Measurements from ENCODE around the gene GON4L. TPM values are rescaled to one million over a fixed set of nuclear protein-coding genes. Genes with fewer than 3 reads are reported as not detected.
"Not testable (repeated sequence)": the region's sequence is repeated elsewhere in the genome, so short reads cannot be mapped to it uniquely, and the experiment has no call there.

Gene GON4L
- total RNA-seq, 1 donor from 2014 or later, result 46.5 TPM

GRCh38 chr1:155760751-155761475 is 96.1 kb downstream of the GON4L start:
- H3K36me3 Mint-ChIP-seq (ENCODE audit: low read depth), result peaks cover 42% of the 10 kb centered on the region
- H3K9me3 Mint-ChIP-seq (ENCODE audit: low read depth), result no peaks in the 10 kb centered on the region
- peaks cover 3% of the 10 kb centered on the region for H3K4me1 Mint-ChIP-seq (ENCODE audit: low read depth)

GRCh38 chr1:155759966-155760630 is 96.9 kb downstream of the GON4L start:
- H3K4me1 Mint-ChIP-seq (ENCODE audit: low read depth), result peaks cover 3% of the 10 kb centered on the region
- H3K36me3 Mint-ChIP-seq (ENCODE audit: low read depth), result peaks cover 41% of the 10 kb centered on the region
- no peak for TF ChIP-seq CTCF (IDR thresholded peaks at IDR 0.05)
- no peaks in the 10 kb centered on the region for H3K9me3 Mint-ChIP-seq (ENCODE audit: low read depth)
- H3K27ac Mint-ChIP-seq (ENCODE audit: unreplicated experiment), result no peak overlapping the region
- H3K4me3 Mint-ChIP-seq (ENCODE audit: unreplicated experiment), result no peak overlapping the region
- H3K27me3 Mint-ChIP-seq (ENCODE audit: low read depth), result no peaks in the 10 kb centered on the region
- DNase-seq (ENCODE audit: low spot score), result no peak

More at GRCh38 chr1:155760751-155761475, 96.1 kb downstream of the GON4L start:
- H3K27me3 Mint-ChIP-seq (ENCODE audit: low read depth), result no peaks in the 10 kb centered on the region
- TF ChIP-seq CTCF (IDR thresholded peaks at IDR 0.05), result no peak
- no peak overlapping the region for H3K27ac Mint-ChIP-seq (ENCODE audit: unreplicated experiment)
- H3K4me3 Mint-ChIP-seq (ENCODE audit: unreplicated experiment), result no peak overlapping the region
- no peak for DNase-seq (ENCODE audit: low spot score)

- not testable (repeated sequence) for H3K27me3 Mint-ChIP-seq (ENCODE audit: low read depth); H3K4me1 Mint-ChIP-seq (ENCODE audit: low read depth); DNase-seq (ENCODE audit: low spot score); H3K27ac Mint-ChIP-seq (ENCODE audit: unreplicated experiment); H3K9me3 Mint-ChIP-seq (ENCODE audit: low read depth); H3K4me3 Mint-ChIP-seq (ENCODE audit: unreplicated experiment)
- peaks cover 36% of the 10 kb centered on the region for H3K36me3 Mint-ChIP-seq (ENCODE audit: low read depth)
Measured at GRCh38 chr1:155759017-155759416, 98.0 kb downstream of the GON4L start.

GRCh38 chr1:155748141-155748540 is 108.9 kb downstream of the GON4L start:
- peak overlapping the region; percentile 18 for H3K27ac Mint-ChIP-seq (ENCODE audit: unreplicated experiment)
- not testable (repeated sequence) for H3K4me3 Mint-ChIP-seq (ENCODE audit: unreplicated experiment); H3K4me1 Mint-ChIP-seq (ENCODE audit: low read depth); H3K9me3 Mint-ChIP-seq (ENCODE audit: low read depth); DNase-seq (ENCODE audit: low spot score); H3K27me3 Mint-ChIP-seq (ENCODE audit: low read depth)
- peaks cover 17% of the 10 kb centered on the region for H3K36me3 Mint-ChIP-seq (ENCODE audit: low read depth)

- not testable (repeated sequence) for H3K27ac Mint-ChIP-seq (ENCODE audit: unreplicated experiment); DNase-seq (ENCODE audit: low spot score); H3K4me1 Mint-ChIP-seq (ENCODE audit: low read depth); H3K9me3 Mint-ChIP-seq (ENCODE audit: low read depth); H3K27me3 Mint-ChIP-seq (ENCODE audit: low read depth); H3K4me3 Mint-ChIP-seq (ENCODE audit: unreplicated experiment)
- peaks cover 17% of the 10 kb centered on the region for H3K36me3 Mint-ChIP-seq (ENCODE audit: low read depth)
Measured at GRCh38 chr1:155747586-155747985, 109.4 kb downstream of the GON4L start.

GRCh38 chr1:155745284-155746228 is 111.5 kb downstream of the GON4L start:
- H3K36me3 Mint-ChIP-seq (ENCODE audit: low read depth), result peaks cover 11% of the 10 kb centered on the region
- not testable (repeated sequence) for H3K27me3 Mint-ChIP-seq (ENCODE audit: low read depth); H3K4me1 Mint-ChIP-seq (ENCODE audit: low read depth); H3K9me3 Mint-ChIP-seq (ENCODE audit: low read depth)
- H3K4me3 Mint-ChIP-seq (ENCODE audit: unreplicated experiment), result peak overlapping the region; percentile 93
- peak overlapping the region; percentile 94 for H3K27ac Mint-ChIP-seq (ENCODE audit: unreplicated experiment)
- DNase-seq (ENCODE audit: low spot score), result peak; percentile 99
